Measurements from ENCODE around the gene ERC1. TPM values are rescaled to one million over a fixed set of nuclear protein-coding genes. Genes with fewer than 3 reads are reported as not detected.
"Not testable (repeated sequence)": the region's sequence is repeated elsewhere in the genome, so short reads cannot be mapped to it uniquely, and the experiment has no call there.

Gene ERC1
- total RNA-seq, 4 donors from 2014 or later = 50.0 to 88.1 (median 59.7) TPM

DNA sequence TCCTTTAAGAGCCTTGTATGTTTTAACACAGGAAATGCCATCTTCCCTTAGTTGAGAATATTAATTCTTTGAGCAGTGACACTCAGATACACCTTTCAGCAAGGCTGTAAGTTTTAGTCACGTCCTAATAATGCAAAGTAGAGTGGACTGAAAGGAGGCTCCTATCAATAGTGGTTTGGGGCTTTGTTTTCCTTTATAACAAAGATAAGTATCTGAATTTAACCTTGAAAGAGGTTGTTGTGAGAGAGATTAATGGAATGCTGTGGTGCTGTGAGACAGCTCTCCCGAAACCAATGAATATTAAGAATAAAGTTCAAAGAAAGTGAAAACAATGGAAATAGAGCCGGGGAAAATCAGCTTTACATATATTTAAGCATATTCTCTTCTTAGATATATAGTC, 259.6 kb downstream of the ERC1 start:
- no peak for TF ChIP-seq POLR2A (IDR thresholded peaks at IDR 0.05; ENCODE audit: low read depth)
- no peak for TF ChIP-seq EP300 (IDR thresholded peaks at IDR 0.05)
- no peak for TF ChIP-seq POLR2AphosphoS5 (IDR thresholded peaks at IDR 0.05)
- TF ChIP-seq, protein P1, sequence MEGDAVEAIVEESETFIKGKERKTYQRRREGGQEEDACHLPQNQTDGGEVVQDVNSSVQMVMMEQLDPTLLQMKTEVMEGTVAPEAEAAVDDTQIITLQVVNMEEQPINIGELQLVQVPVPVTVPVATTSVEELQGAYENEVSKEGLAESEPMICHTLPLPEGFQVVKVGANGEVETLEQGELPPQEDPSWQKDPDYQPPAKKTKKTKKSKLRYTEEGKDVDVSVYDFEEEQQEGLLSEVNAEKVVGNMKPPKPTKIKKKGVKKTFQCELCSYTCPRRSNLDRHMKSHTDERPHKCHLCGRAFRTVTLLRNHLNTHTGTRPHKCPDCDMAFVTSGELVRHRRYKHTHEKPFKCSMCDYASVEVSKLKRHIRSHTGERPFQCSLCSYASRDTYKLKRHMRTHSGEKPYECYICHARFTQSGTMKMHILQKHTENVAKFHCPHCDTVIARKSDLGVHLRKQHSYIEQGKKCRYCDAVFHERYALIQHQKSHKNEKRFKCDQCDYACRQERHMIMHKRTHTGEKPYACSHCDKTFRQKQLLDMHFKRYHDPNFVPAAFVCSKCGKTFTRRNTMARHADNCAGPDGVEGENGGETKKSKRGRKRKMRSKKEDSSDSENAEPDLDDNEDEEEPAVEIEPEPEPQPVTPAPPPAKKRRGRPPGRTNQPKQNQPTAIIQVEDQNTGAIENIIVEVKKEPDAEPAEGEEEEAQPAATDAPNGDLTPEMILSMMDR (IDR thresholded peaks at IDR 0.05) = no peak
- 88% methylated on average over 3 of the region's 3 CpGs for WGBS
- H3K27me3 ChIP-seq = no peaks in the 10 kb centered on the region
- no peaks in the 10 kb centered on the region for H3K9me3 ChIP-seq
- no peak overlapping the region for H3K27ac ChIP-seq (replicated peaks in 1 of 4)
- H3K36me3 ChIP-seq = no peaks in the 10 kb centered on the region
- no peak overlapping the region for H3K4me3 ChIP-seq
- intact Hi-C loops (cut with DNase I) = no loop called here
- DNase-seq (ENCODE audit: extremely low spot score) = no peak
- H3K4me1 ChIP-seq = peaks cover 0 to 12% (median 9%) of the 10 kb centered on the region in 4 donors

DNA sequence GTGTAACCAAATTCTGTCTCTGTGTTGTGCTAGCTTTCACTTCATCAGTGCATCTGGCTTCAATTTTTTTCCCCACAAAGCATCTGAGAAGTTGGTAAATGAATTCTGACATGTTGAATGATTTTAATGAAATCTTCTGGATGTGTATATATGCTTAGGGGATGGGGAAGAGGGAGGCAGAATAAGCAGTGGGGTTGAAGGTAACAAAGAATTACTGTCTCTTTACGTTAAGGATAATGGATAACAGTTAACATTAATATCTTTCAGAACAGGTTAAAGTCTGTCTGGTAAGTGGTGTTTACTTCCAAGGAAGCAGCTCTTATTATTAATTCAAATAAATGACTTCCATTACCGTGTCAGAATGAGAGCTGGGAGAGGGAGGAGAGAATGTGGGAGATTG, 261.7 kb downstream of the ERC1 start:
- 85% methylated on average over 2 of the region's 2 CpGs for WGBS
- Histone ChIP-seq H3K4me1 (peaks cover 0 to 12% (median 9%) of the 10 kb centered on the region in 4 donors), H3K9me3 (no peaks in the 10 kb centered on the region), H3K27ac (replicated peaks in 1 of 4) (no peak overlapping the region), H3K36me3 (peaks cover 0 to 7% (median 5%) of the 10 kb centered on the region in 4 donors), H3K27me3 (no peaks in the 10 kb centered on the region), H3K4me3 (no peak overlapping the region)
- intact Hi-C loops (cut with DNase I) = no loop called here
- no peak for DNase-seq (ENCODE audit: extremely low spot score)
- TF ChIP-seq, protein P1 (IDR thresholded peaks at IDR 0.05) = no peak
- no peak for TF ChIP-seq POLR2AphosphoS5 (IDR thresholded peaks at IDR 0.05)
- no peak for TF ChIP-seq EP300 (IDR thresholded peaks at IDR 0.05)
- TF ChIP-seq POLR2A (IDR thresholded peaks at IDR 0.05; ENCODE audit: low read depth) = no peak

DNA sequence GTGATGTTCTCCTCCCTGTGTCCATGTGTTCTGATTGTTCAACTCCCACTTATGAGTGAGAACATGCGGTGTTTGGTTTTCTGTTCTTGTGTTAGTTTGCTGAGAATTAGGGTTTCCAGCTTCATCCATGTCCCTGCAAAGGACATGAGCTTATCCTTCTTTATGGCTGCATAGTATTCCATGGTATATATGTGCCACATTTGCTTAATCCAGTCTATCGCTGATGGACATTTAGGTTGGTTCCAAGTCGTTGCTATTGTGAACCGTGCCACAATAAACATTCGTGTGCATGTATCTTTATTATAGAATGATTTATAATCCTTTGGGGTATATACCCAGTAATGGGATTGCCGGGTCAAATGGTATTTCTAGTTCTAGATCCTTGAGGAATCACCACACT, 264.1 kb downstream of the ERC1 start:
- intact Hi-C loops (cut with DNase I); DNase-seq (ENCODE audit: extremely low spot score); H3K36me3 ChIP-seq: not testable (repeated sequence)

DNA sequence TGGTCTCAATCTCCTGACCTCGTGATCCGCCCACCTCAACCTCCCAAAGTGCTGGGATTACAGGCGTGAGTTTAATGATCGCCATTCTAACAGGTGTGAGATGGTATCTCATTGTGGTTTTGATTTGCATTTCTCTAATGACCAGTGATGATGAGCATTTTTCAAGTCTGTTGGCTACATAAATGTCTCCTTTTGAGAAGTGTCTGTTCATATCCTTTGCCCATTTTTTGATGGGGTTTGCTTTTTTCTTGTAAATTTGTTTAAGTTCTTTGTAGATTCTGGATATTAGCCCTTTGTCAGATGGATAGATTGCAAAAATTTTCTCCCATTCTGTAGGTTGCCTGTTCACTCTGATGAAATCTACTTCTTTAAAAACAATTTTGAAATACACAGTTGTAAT, 264.8 kb downstream of the ERC1 start:
- H3K9me3 ChIP-seq; DNase-seq (ENCODE audit: extremely low spot score); H3K27me3 ChIP-seq; H3K36me3 ChIP-seq; H3K4me1 ChIP-seq; intact Hi-C loops (cut with DNase I); H3K27ac ChIP-seq (replicated peaks in 1 of 4); H3K4me3 ChIP-seq: not testable (repeated sequence)
- 99% methylated on average over 4 of the region's 4 CpGs for WGBS

More for the DNA sequence above, 264.1 kb downstream of the ERC1 start:
- H3K4me1 ChIP-seq; H3K4me3 ChIP-seq; H3K27me3 ChIP-seq; H3K9me3 ChIP-seq; H3K27ac ChIP-seq (replicated peaks in 1 of 4): not testable (repeated sequence)
- WGBS = 98% methylated on average over 6 of the region's 6 CpGs

DNA sequence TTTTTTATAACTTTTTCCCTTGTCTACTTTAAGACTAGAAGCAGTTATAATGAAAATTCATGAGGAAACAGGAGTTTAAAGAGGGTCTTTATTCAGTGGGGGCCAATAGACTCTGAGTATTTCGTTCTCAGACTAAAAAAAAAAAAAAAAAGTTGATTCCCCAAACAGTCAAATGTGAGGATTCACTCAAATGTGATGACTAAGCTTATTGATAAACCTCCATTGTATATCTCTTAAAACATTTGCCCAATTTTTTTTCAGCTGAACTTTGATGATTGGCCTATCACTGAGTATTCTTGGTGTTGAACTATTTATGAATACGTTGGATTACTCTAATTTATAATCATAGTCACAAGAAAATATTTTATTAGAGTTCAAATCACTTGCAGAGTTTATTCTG, 265.3 kb downstream of the ERC1 start:
- TF ChIP-seq POLR2A (IDR thresholded peaks at IDR 0.05; ENCODE audit: low read depth) (no peak), POLR2AphosphoS5 (IDR thresholded peaks at IDR 0.05) (no peak), EP300 (IDR thresholded peaks at IDR 0.05) (no peak)
- TF ChIP-seq, protein P1 (IDR thresholded peaks at IDR 0.05) = no peak
- Histone ChIP-seq H3K4me3 (no peak overlapping the region), H3K27ac (replicated peaks in 1 of 4) (no peak overlapping the region), H3K9me3 (no peaks in the 10 kb centered on the region), H3K4me1 (no peaks in the 10 kb centered on the region), H3K36me3 (peaks cover 0 to 7% (median 6%) of the 10 kb centered on the region in 4 donors), H3K27me3 (no peaks in the 10 kb centered on the region)
- 97% methylated on average over 2 of the region's 2 CpGs for WGBS
- intact Hi-C loops (cut with DNase I) = no loop called here
- no peak for DNase-seq (ENCODE audit: extremely low spot score)

GRCh38 chr12:1256991-1257390, 266.0 kb downstream of the ERC1 start:
- intact Hi-C loops (cut with DNase I) = no loop called here
- no peak for DNase-seq (ENCODE audit: extremely low spot score)
- H3K36me3 ChIP-seq = peaks cover 0 to 11% (median 6%) of the 10 kb centered on the region in 4 donors
- H3K9me3 ChIP-seq = no peaks in the 10 kb centered on the region
- H3K4me1 ChIP-seq = no peaks in the 10 kb centered on the region
- TF ChIP-seq POLR2A (IDR thresholded peaks at IDR 0.05; ENCODE audit: low read depth) (no peak), POLR2AphosphoS5 (IDR thresholded peaks at IDR 0.05) (no peak), EP300 (IDR thresholded peaks at IDR 0.05) (no peak)
- TF ChIP-seq, protein P1 (IDR thresholded peaks at IDR 0.05) = no peak
- no peak overlapping the region for H3K27ac ChIP-seq (replicated peaks in 1 of 4)
- WGBS = 95% methylated on average over 7 of the region's 7 CpGs
- no peaks in the 10 kb centered on the region for H3K27me3 ChIP-seq
- no peak overlapping the region for H3K4me3 ChIP-seq

All from esophagus muscularis mucosa (tissue), 4 donors.